HEK293 (cell line): ENCODE results near the gene NPHP4.

Source experiments
- CTCF ChIA-PET: fragments of 350-600 bp; formaldehyde crosslinking; extraction: SDS; loops from one replicate; lab custom pipeline; 2021; ENCODE audit warnings: antibody characterized with exemption; lab: Yijun Ruan, JAX
- POLR2A ChIA-PET: fragments of 300-600 bp; formaldehyde crosslinking; extraction: SDS; loops from one replicate; lab custom pipeline; 2020; ENCODE audit warnings: antibody characterized with exemption, inconsistent platforms; lab: Yijun Ruan, JAX
- H3K27ac ChIP-seq: fragments of 200-500 bp; sonication (Bioruptor generic); 2 replicates; pipeline ENCODE4 v1.5.1; 2014; ENCODE audit warnings: low read depth, low read length, control low read depth, inconsistent platforms; ENCODE audit errors: extremely low read depth
- H3K36me3 ChIP-seq, 2 experiments: fragments of 200-500 bp in 1 of 2; sonication (Bioruptor generic) in 1 of 2; 1 replicate in 1 of 2; 2 replicates in 1 of 2; pipeline ENCODE4 v1.5.1; 2014 to 2017; ENCODE audit warnings: inconsistent platforms in 2 of 2, low read length in 2 of 2; ENCODE audit not compliant: control insufficient read depth in 2 of 2, insufficient read depth in 1 of 2
- H3K4me1 ChIP-seq: fragments of 200-500 bp; sonication (Bioruptor generic); 2 replicates; pipeline ENCODE4 v1.5.1; 2014; ENCODE audit warnings: mild to moderate bottlenecking, low read length, inconsistent platforms; ENCODE audit not compliant: control insufficient read depth, insufficient read depth
- H3K4me3 ChIP-seq: 2 replicates; pipeline ENCODE4 v1.5.1; 2011; ENCODE audit warnings: low read depth, mild to moderate bottlenecking, control low read depth, low read length, moderate library complexity
- H3K9me3 ChIP-seq: fragments of 200-500 bp; sonication (Bioruptor generic); 2 replicates; pipeline ENCODE4 v1.5.1; 2014; ENCODE audit warnings: low read depth, low read length, inconsistent platforms; ENCODE audit not compliant: control insufficient read depth, insufficient read depth
- GLIS2 ChIP-seq: fragments of 450-650 bp; formaldehyde crosslinking; IDR thresholded peaks from 2 replicates; pipeline ENCODE4 v1.5.1; 2016; ENCODE audit warnings: missing biosample characterization, missing genetic modification characterization
- HOXC10 ChIP-seq: sonication (generic); formaldehyde crosslinking; IDR thresholded peaks from 2 replicates; pipeline ENCODE4 v1.8.1; 2023; ENCODE audit warnings: mild to moderate bottlenecking, missing genetic modification reagents
- OVOL3 ChIP-seq: fragments of 450-650 bp; formaldehyde crosslinking; IDR thresholded peaks from 2 replicates; pipeline ENCODE4 v1.5.1; 2016; ENCODE audit warnings: missing biosample characterization, missing genetic modification characterization
- YY1 ChIP-seq: fragments of 450-650 bp; formaldehyde crosslinking; IDR thresholded peaks from 2 replicates; pipeline ENCODE4 v1.5.1; 2018; ENCODE audit warnings: missing biosample characterization, missing genetic modification characterization
- ZBTB17 ChIP-seq: fragments of 450-650 bp; formaldehyde crosslinking; IDR thresholded peaks from 2 replicates; pipeline ENCODE4 v1.5.1; 2016; ENCODE audit warnings: missing biosample characterization, missing genetic modification characterization
- ZBTB7A ChIP-seq: fragments of 450-650 bp; formaldehyde crosslinking; IDR thresholded peaks from 2 replicates; pipeline ENCODE4 v1.5.1; 2016; ENCODE audit warnings: low read depth, missing biosample characterization, missing genetic modification characterization
- ZFP37 ChIP-seq: fragments of 450-650 bp; formaldehyde crosslinking; IDR thresholded peaks from 2 replicates; pipeline ENCODE4 v1.5.1; 2016; ENCODE audit warnings: missing biosample characterization, missing genetic modification characterization
- ZNF311 ChIP-seq: fragments of 450-650 bp; formaldehyde crosslinking; IDR thresholded peaks from 2 replicates; pipeline ENCODE4 v1.5.1; 2017; ENCODE audit warnings: missing biosample characterization, missing genetic modification characterization, borderline replicate concordance
- ZNF335 ChIP-seq: fragments of 450-650 bp; formaldehyde crosslinking; conservative IDR thresholded peaks from 2 replicates; pipeline ENCODE4 v1.5.1; 2016; ENCODE audit warnings: missing biosample characterization, missing genetic modification characterization
- ZNF366 ChIP-seq: fragments of 450-650 bp; formaldehyde crosslinking; conservative IDR thresholded peaks from 2 replicates; pipeline ENCODE4 v1.5.1; 2016; ENCODE audit warnings: missing biosample characterization, missing genetic modification characterization
- ZNF426 ChIP-seq: fragments of 450-650 bp; formaldehyde crosslinking; IDR thresholded peaks from 2 replicates; pipeline ENCODE4 v1.5.1; 2017; ENCODE audit warnings: missing biosample characterization, missing genetic modification characterization, mild to moderate bottlenecking, inconsistent platforms, moderate library complexity
- ZNF514 ChIP-seq: fragments of 450-650 bp; formaldehyde crosslinking; IDR thresholded peaks from 2 replicates; pipeline ENCODE4 v1.5.1; 2016; ENCODE audit warnings: missing biosample characterization, missing genetic modification characterization
- ZNF548 ChIP-seq: fragments of 450-650 bp; formaldehyde crosslinking; IDR thresholded peaks from 2 replicates; pipeline ENCODE4 v1.5.1; 2016; ENCODE audit warnings: missing biosample characterization, missing genetic modification characterization
- ZNF555 ChIP-seq: fragments of 450-650 bp; formaldehyde crosslinking; conservative IDR thresholded peaks from 2 replicates; pipeline ENCODE4 v1.5.1; 2017; ENCODE audit warnings: missing biosample characterization, mild to moderate bottlenecking, missing genetic modification characterization, inconsistent platforms
- ZNF560 ChIP-seq: fragments of 450-650 bp; formaldehyde crosslinking; IDR thresholded peaks from 2 replicates; pipeline ENCODE4 v1.5.1; 2017; ENCODE audit warnings: missing biosample characterization, missing genetic modification characterization, borderline replicate concordance
- ZNF600 ChIP-seq: fragments of 450-650 bp; formaldehyde crosslinking; IDR thresholded peaks from 2 replicates; pipeline ENCODE4 v1.5.1; 2016; ENCODE audit warnings: missing biosample characterization, missing genetic modification characterization
- ZNF776 ChIP-seq: fragments of 450-650 bp; formaldehyde crosslinking; IDR thresholded peaks from 2 replicates; pipeline ENCODE4 v1.5.0; 2017; ENCODE audit warnings: missing biosample characterization, missing genetic modification characterization, borderline replicate concordance
- ZNF791 ChIP-seq: fragments of 450-650 bp; formaldehyde crosslinking; IDR thresholded peaks from 2 replicates; pipeline ENCODE4 v1.5.1; 2016; ENCODE audit warnings: missing biosample characterization, missing genetic modification characterization
- ZSCAN23 ChIP-seq: fragments of 450-650 bp; formaldehyde crosslinking; IDR thresholded peaks from 2 replicates; pipeline ENCODE4 v1.5.1; 2016; ENCODE audit warnings: missing biosample characterization, missing genetic modification characterization
- TF ChIP-seq, protein P1 (sequence below): fragments of 450-650 bp; formaldehyde crosslinking; IDR thresholded peaks from 2 replicates; pipeline ENCODE4 v1.5.1; 2017; ENCODE audit warnings: missing biosample characterization, missing genetic modification characterization
- TF ChIP-seq, protein P2 (sequence below): fragments of 450-650 bp; formaldehyde crosslinking; IDR thresholded peaks from 2 replicates; pipeline ENCODE4 v1.5.1; 2016; ENCODE audit warnings: missing biosample characterization, missing genetic modification characterization
- TF ChIP-seq, protein P3 (sequence below): fragments of 450-650 bp; formaldehyde crosslinking; IDR thresholded peaks from 2 replicates; pipeline ENCODE4 v1.5.1; 2016; ENCODE audit warnings: missing biosample characterization, missing genetic modification characterization
- TF ChIP-seq, protein P4 (sequence below): fragments of 450-650 bp; formaldehyde crosslinking; IDR thresholded peaks from 2 replicates; pipeline ENCODE4 v1.5.1; 2016; ENCODE audit warnings: missing biosample characterization, missing genetic modification characterization
- TF ChIP-seq, protein P5 (sequence below): fragments of 450-650 bp; formaldehyde crosslinking; conservative IDR thresholded peaks from 2 replicates; pipeline ENCODE4 v1.5.1; 2016; ENCODE audit warnings: low read depth, missing biosample characterization, missing genetic modification characterization

NPHP4 gene

DNA sequence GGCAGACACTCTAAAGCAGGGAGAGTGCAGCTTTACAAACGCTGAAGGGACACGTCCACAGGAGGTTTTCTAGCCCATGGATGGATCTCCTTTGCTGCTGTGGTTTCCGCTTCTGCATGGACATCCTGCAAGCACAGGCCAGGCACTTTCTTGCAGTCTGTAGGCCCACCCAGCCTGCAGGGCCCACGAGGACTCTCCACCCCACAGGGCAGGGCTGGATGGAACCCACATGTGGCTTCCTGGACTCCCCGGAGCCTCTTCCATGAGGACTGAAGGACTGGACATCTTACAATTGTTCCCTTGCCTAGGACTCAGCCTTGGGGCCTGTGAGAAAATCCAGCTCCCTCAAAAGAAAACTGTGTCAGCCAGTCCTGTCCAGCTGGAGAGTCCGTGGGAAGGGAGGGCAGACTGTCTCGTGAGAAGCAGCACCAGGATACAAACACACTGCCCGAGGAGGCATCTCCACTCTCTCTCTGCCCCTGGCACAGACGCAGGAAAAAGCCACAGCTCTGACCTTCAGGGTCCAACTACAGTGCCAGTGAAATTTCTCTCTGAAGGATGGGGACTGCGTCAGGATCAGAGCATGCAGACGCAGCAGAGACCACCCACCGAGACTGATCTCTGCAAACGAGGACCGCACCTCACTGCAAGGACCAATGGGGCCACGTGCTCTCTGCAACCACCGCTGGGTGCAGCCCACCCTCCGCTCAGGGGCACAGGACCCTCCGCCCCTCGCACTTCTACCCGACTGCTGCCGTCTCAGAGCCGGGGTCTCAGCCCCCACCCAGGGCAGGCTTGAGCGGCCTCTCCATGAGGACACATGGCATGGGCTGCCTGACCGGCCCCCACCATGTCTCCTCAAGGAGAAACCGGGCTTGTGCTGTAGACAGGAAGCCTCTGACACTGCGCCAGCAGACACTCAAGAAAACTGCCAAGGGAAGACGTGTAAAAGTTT, 130.1 kb downstream of the NPHP4 start:
- no peak overlapping the region for H3K4me3 ChIP-seq
- ChIA-PET CTCF (interaction anchor here (0.7 kb wide), 2 partner anchors 297 to 1434 kb away, joined by 3 read pairs; no protein-coding TSS in a partner anchor), POLR2A (no interaction called here)
- H3K4me1 ChIP-seq = no peaks in the 10 kb centered on the region
- TF ChIP-seq ZNF311 (tag by site-specific recombination) = no peak
- no peak for TF ChIP-seq ZSCAN23 (tag by site-specific recombination)
- no peak for TF ChIP-seq ZFP37
- no peak for TF ChIP-seq ZNF555 (tag by site-specific recombination)
- TF ChIP-seq ZBTB7A = no peak
- no peak for TF ChIP-seq YY1
- TF ChIP-seq, protein P1, sequence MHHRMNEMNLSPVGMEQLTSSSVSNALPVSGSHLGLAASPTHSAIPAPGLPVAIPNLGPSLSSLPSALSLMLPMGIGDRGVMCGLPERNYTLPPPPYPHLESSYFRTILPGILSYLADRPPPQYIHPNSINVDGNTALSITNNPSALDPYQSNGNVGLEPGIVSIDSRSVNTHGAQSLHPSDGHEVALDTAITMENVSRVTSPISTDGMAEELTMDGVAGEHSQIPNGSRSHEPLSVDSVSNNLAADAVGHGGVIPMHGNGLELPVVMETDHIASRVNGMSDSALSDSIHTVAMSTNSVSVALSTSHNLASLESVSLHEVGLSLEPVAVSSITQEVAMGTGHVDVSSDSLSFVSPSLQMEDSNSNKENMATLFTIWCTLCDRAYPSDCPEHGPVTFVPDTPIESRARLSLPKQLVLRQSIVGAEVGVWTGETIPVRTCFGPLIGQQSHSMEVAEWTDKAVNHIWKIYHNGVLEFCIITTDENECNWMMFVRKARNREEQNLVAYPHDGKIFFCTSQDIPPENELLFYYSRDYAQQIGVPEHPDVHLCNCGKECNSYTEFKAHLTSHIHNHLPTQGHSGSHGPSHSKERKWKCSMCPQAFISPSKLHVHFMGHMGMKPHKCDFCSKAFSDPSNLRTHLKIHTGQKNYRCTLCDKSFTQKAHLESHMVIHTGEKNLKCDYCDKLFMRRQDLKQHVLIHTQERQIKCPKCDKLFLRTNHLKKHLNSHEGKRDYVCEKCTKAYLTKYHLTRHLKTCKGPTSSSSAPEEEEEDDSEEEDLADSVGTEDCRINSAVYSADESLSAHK (tag by site-specific recombination) = no peak
- no peak for TF ChIP-seq OVOL3 (tag by site-specific recombination)
- TF ChIP-seq HOXC10 = no peak
- peaks cover 0 to 37% of the 10 kb centered on the region in 2 experiments; a peak in 1 of 3 replicates for H3K36me3 ChIP-seq
- H3K9me3 ChIP-seq = no peaks in the 10 kb centered on the region
- no peak overlapping the region for H3K27ac ChIP-seq

DNA sequence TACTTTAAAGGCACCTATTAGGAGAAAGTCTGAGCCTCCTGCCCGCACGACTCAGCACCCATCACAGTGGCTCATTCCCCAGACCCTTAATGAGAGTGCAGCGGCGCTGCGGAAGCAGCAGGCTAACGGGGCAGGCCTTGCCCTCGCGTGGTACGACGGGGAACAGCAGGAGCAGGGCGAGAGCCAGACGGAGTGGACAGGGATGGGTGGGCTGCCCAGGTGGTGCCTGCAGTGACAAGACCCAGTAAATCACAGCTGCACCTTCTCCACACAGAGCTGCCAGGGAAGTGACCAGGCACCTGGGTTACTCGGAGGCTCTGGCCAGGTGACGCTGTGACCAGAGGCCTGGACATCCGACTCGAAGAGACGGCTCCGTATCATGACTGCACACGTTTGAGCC, 131.9 kb downstream of the NPHP4 start:
- Histone ChIP-seq H3K4me1 (no peaks in the 10 kb centered on the region), H3K36me3 (peaks cover 0 to 29% of the 10 kb centered on the region in 2 experiments; a peak in 1 of 3 replicates), H3K4me3 (no peak overlapping the region), H3K27ac (no peak overlapping the region), H3K9me3 (no peaks in the 10 kb centered on the region)
- ChIA-PET POLR2A (no interaction called here), CTCF (interaction anchor here (0.7 kb wide), 1 partner anchor 131 kb away, joined by 4 read pairs; no protein-coding TSS in a partner anchor)
- TF ChIP-seq, protein P2, sequence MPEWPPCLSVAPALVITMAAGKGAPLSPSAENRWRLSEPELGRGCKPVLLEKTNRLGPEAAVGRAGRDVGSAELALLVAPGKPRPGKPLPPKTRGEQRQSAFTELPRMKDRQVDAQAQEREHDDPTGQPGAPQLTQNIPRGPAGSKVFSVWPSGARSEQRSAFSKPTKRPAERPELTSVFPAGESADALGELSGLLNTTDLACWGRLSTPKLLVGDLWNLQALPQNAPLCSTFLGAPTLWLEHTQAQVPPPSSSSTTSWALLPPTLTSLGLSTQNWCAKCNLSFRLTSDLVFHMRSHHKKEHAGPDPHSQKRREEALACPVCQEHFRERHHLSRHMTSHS (tag by site-specific recombination) = no peak
- TF ChIP-seq, protein P3, sequence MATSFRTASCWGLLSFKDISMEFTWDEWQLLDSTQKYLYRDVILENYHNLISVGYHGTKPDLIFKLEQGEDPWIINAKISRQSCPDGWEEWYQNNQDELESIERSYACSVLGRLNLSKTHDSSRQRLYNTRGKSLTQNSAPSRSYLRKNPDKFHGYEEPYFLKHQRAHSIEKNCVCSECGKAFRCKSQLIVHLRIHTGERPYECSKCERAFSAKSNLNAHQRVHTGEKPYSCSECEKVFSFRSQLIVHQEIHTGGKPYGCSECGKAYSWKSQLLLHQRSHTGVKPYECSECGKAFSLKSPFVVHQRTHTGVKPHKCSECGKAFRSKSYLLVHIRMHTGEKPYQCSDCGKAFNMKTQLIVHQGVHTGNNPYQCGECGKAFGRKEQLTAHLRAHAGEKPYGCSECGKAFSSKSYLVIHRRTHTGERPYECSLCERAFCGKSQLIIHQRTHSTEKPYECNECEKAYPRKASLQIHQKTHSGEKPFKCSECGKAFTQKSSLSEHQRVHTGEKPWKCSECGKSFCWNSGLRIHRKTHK (tag by site-specific recombination) = no peak
- TF ChIP-seq ZNF514 (no peak), ZNF776 (tag by site-specific recombination) (no peak), ZNF560 (tag by site-specific recombination) (no peak), ZNF366 (tag by site-specific recombination) (no peak), ZBTB17 (tag by site-specific recombination) (no peak), ZNF335 (no peak), GLIS2 (tag by site-specific recombination) (no peak), ZNF791 (tag by site-specific recombination) (no peak), ZNF548 (tag by site-specific recombination) (no peak), ZNF426 (tag by site-specific recombination) (no peak), ZNF600 (tag by site-specific recombination) (no peak)
- TF ChIP-seq, protein P4, sequence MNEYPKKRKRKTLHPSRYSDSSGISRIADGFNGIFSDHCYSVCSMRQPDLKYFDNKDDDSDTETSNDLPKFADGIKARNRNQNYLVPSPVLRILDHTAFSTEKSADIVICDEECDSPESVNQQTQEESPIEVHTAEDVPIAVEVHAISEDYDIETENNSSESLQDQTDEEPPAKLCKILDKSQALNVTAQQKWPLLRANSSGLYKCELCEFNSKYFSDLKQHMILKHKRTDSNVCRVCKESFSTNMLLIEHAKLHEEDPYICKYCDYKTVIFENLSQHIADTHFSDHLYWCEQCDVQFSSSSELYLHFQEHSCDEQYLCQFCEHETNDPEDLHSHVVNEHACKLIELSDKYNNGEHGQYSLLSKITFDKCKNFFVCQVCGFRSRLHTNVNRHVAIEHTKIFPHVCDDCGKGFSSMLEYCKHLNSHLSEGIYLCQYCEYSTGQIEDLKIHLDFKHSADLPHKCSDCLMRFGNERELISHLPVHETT (tag by site-specific recombination) = no peak
- TF ChIP-seq, protein P5, sequence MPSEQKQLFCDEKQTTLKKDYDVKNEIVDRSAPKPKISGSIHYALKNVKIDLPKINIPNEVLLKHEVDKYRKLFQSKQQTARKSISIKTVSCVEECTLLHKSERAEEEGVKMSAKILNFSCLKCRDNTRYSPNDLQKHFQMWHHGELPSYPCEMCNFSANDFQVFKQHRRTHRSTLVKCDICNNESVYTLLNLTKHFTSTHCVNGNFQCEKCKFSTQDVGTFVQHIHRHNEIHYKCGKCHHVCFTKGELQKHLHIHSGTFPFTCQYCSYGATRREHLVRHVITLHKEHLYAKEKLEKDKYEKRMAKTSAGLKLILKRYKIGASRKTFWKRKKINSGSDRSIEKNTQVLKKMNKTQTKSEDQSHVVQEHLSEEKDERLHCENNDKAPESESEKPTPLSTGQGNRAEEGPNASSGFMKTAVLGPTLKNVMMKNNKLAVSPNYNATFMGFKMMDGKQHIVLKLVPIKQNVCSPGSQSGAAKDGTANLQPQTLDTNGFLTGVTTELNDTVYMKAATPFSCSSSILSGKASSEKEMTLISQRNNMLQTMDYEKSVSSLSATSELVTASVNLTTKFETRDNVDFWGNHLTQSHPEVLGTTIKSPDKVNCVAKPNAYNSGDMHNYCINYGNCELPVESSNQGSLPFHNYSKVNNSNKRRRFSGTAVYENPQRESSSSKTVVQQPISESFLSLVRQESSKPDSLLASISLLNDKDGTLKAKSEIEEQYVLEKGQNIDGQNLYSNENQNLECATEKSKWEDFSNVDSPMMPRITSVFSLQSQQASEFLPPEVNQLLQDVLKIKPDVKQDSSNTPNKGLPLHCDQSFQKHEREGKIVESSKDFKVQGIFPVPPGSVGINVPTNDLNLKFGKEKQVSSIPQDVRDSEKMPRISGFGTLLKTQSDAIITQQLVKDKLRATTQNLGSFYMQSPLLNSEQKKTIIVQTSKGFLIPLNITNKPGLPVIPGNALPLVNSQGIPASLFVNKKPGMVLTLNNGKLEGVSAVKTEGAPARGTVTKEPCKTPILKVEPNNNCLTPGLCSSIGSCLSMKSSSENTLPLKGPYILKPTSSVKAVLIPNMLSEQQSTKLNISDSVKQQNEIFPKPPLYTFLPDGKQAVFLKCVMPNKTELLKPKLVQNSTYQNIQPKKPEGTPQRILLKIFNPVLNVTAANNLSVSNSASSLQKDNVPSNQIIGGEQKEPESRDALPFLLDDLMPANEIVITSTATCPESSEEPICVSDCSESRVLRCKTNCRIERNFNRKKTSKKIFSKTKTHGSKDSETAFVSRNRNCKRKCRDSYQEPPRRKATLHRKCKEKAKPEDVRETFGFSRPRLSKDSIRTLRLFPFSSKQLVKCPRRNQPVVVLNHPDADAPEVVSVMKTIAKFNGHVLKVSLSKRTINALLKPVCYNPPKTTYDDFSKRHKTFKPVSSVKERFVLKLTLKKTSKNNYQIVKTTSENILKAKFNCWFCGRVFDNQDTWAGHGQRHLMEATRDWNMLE = no peak
